Muscle layer of colon (tissue), 2 donors: ENCODE measurements around the gene EFHC1.

ENCODE experiments used
- H3K27ac ChIP-seq: one replicate; pipeline ENCODE4 v1.7.0; 2013; ENCODE audit warnings: low read depth, mild to moderate bottlenecking, low read length, moderate library complexity
- H3K27me3 ChIP-seq, 2 donors: one replicate each; pipeline ENCODE4 v1.7.0; 2013; ENCODE audit warnings: low read length in 2 of 2, mild to moderate bottlenecking in 2 of 2; ENCODE audit not compliant: insufficient read depth in 2 of 2, control insufficient read depth in 1 of 2
- H3K36me3 ChIP-seq: one replicate; pipeline ENCODE4 v1.7.0; 2013; ENCODE audit warnings: mild to moderate bottlenecking, low read length; ENCODE audit not compliant: insufficient read depth
- H3K4me1 ChIP-seq: one replicate; pipeline ENCODE4 v1.7.0; 2013; ENCODE audit warnings: mild to moderate bottlenecking, low read length; ENCODE audit not compliant: insufficient read depth
- H3K4me3 ChIP-seq, 2 donors: one replicate each; pipeline ENCODE4 v1.7.0; 2013; ENCODE audit warnings: low read length in 2 of 2, low read depth in 1 of 2, mild to moderate bottlenecking in 1 of 2, moderate library complexity in 1 of 2
- H3K9ac ChIP-seq: one replicate; pipeline ENCODE4 v1.7.0; 2013; ENCODE audit warnings: low read length
- H3K9me3 ChIP-seq: one replicate; pipeline ENCODE4 v1.7.0; 2013; ENCODE audit warnings: mild to moderate bottlenecking, low read length
- donor health status: abdominal sarcoma.
- donor health status: Adenocarcinoma of cecum.

The EFHC1 gene

GRCh38 chr6:52400313-52401041 lies 19.7 kb upstream of the EFHC1 start:
- Histone ChIP-seq H3K4me3 (no peak overlapping the region), H3K9ac (no peak overlapping the region), H3K27me3 (no peaks in the 10 kb centered on the region), H3K36me3 (peaks cover 9% of the 10 kb centered on the region), H3K4me1 (peaks cover 8% of the 10 kb centered on the region), H3K9me3 (no peaks in the 10 kb centered on the region), H3K27ac (no peak overlapping the region)

- Histone ChIP-seq H3K27me3 (no peaks in the 10 kb centered on the region), H3K4me1 (peaks cover 8% of the 10 kb centered on the region), H3K9me3 (no peaks in the 10 kb centered on the region), H3K36me3 (peaks cover 9% of the 10 kb centered on the region), H3K4me3 (no peak overlapping the region), H3K27ac (no peak overlapping the region), H3K9ac (no peak overlapping the region)
Observed at GRCh38 chr6:52403086-52403485, 17.1 kb upstream of the EFHC1 start.

- Histone ChIP-seq H3K4me3 (no peak overlapping the region), H3K36me3 (peaks cover 9% of the 10 kb centered on the region), H3K9ac (no peak overlapping the region), H3K9me3 (no peaks in the 10 kb centered on the region), H3K27ac (no peak overlapping the region), H3K27me3 (no peaks in the 10 kb centered on the region), H3K4me1 (peaks cover 8% of the 10 kb centered on the region)
Observed at GRCh38 chr6:52403627-52404026, 16.5 kb upstream of the EFHC1 start.

GRCh38 chr6:52405243-52405642 lies 14.9 kb upstream of the EFHC1 start:
- H3K27me3 ChIP-seq: no peaks in the 10 kb centered on the region
- H3K4me1 ChIP-seq: peaks cover 5% of the 10 kb centered on the region
- no peaks in the 10 kb centered on the region for H3K9me3 ChIP-seq
- no peak overlapping the region for H3K27ac ChIP-seq
- peaks cover 9% of the 10 kb centered on the region for H3K36me3 ChIP-seq
- no peak overlapping the region for H3K9ac ChIP-seq
- H3K4me3 ChIP-seq: no peak overlapping the region

- Histone ChIP-seq H3K4me3 (no peak overlapping the region), H3K27me3 (no peaks in the 10 kb centered on the region), H3K36me3 (peaks cover 9% of the 10 kb centered on the region), H3K4me1 (peaks cover 14% of the 10 kb centered on the region), H3K27ac (no peak overlapping the region), H3K9ac (no peak overlapping the region), H3K9me3 (no peaks in the 10 kb centered on the region)
Observed at GRCh38 chr6:52407467-52407866, 12.7 kb upstream of the EFHC1 start.

- H3K9ac ChIP-seq: no peak overlapping the region
- no peak overlapping the region for H3K27ac ChIP-seq
- H3K4me1 ChIP-seq: peaks cover 10% of the 10 kb centered on the region
- H3K36me3 ChIP-seq: peaks cover 5% of the 10 kb centered on the region
- no peaks in the 10 kb centered on the region for H3K27me3 ChIP-seq
- H3K9me3 ChIP-seq: no peaks in the 10 kb centered on the region
- no peak overlapping the region for H3K4me3 ChIP-seq
Observed at GRCh38 chr6:52409499-52409898, 10.6 kb upstream of the EFHC1 start.

- Histone ChIP-seq H3K36me3 (no peaks in the 10 kb centered on the region), H3K9ac (no peak overlapping the region), H3K4me3 (no peak overlapping the region), H3K4me1 (peaks cover 10% of the 10 kb centered on the region), H3K27ac (no peak overlapping the region), H3K9me3 (no peaks in the 10 kb centered on the region), H3K27me3 (no peaks in the 10 kb centered on the region)
Observed at GRCh38 chr6:52410979-52411378, 9.2 kb upstream of the EFHC1 start.

- Histone ChIP-seq H3K27me3 (no peaks in the 10 kb centered on the region), H3K4me1 (peaks cover 13% of the 10 kb centered on the region), H3K9me3 (no peaks in the 10 kb centered on the region), H3K4me3 (no peak overlapping the region), H3K36me3 (no peaks in the 10 kb centered on the region), H3K27ac (no peak overlapping the region), H3K9ac (no peak overlapping the region)
Observed at GRCh38 chr6:52411911-52412310, 8.2 kb upstream of the EFHC1 start.

- no peaks in the 10 kb centered on the region for H3K27me3 ChIP-seq
- H3K9ac ChIP-seq: no peak overlapping the region
- H3K9me3 ChIP-seq: no peaks in the 10 kb centered on the region
- no peak overlapping the region for H3K27ac ChIP-seq
- no peaks in the 10 kb centered on the region for H3K36me3 ChIP-seq
- peaks cover 20% of the 10 kb centered on the region for H3K4me1 ChIP-seq
- H3K4me3 ChIP-seq: no peak overlapping the region
Observed at GRCh38 chr6:52415333-52415732, 4.8 kb upstream of the EFHC1 start.

- Histone ChIP-seq H3K36me3 (no peaks in the 10 kb centered on the region), H3K27me3 (no peaks in the 10 kb centered on the region), H3K9ac (no peak overlapping the region), H3K4me1 (peaks cover 18% of the 10 kb centered on the region), H3K27ac (no peak overlapping the region), H3K4me3 (no peak overlapping the region), H3K9me3 (no peaks in the 10 kb centered on the region)
Observed at GRCh38 chr6:52415917-52416628, 4.1 kb upstream of the EFHC1 start.

- Histone ChIP-seq H3K4me1 (peaks cover 16% of the 10 kb centered on the region), H3K36me3 (no peaks in the 10 kb centered on the region), H3K27ac (no peak overlapping the region), H3K4me3 (no peak overlapping the region), H3K27me3 (no peaks in the 10 kb centered on the region), H3K9ac (no peak overlapping the region), H3K9me3 (no peaks in the 10 kb centered on the region)
Observed at GRCh38 chr6:52416629-52417151, 3.5 kb upstream of the EFHC1 start.
